Testis (tissue), 3 donors: ENCODE results near the gene TOX3. TPM values are rescaled to one million over a fixed set of nuclear protein-coding genes. Genes with fewer than 3 reads are reported as not detected.

Source experiments
- DNase-seq: peaks from one replicate; pipeline ENCODE4 v3.0.0-alpha.2; 2019
- H3K27ac ChIP-seq, 2 donors: fragments of 200-600 bp; sonication (generic); one replicate each; pipeline ENCODE4 v1.5.1; 2019
- H3K27me3 ChIP-seq: fragments of 200-600 bp; sonication (generic); one replicate; pipeline ENCODE4 v1.5.1; 2019
- H3K36me3 ChIP-seq: fragments of 200-600 bp; sonication (generic); one replicate; pipeline ENCODE4 v1.5.1; 2017; ENCODE audit warnings: low read depth; ENCODE audit errors: missing control alignments
- H3K4me1 ChIP-seq: fragments of 200-600 bp; sonication (generic); one replicate; pipeline ENCODE4 v1.5.1; 2019
- H3K4me3 ChIP-seq, 2 donors: fragments of 200-600 bp; sonication (generic); one replicate each; pipeline ENCODE4 v1.5.1; 2017 to 2019
- H3K9me3 ChIP-seq: fragments of 200-600 bp; sonication (generic); one replicate; pipeline ENCODE4 v1.5.1; 2017
- POLR2A ChIP-seq: fragments of 450-650 bp; IDR thresholded peaks from one replicate; pipeline ENCODE4 v1.6.1; 2017; ENCODE audit warnings: antibody characterized with exemption, mild to moderate bottlenecking, moderate library complexity
- WGBS, 2 donors: methylation state at CpG; one replicate each; pipeline ENCODE4 v1.1.5; 2018; 5-methylcytosine and 5-hydroxymethylcytosine counted together
- intact Hi-C: fragments of 100-400 bp; cut with DNase I; formaldehyde crosslinking; loops from one replicate; pipeline ENCODE4 v1.15.1; 2023; ENCODE audit warnings: low total_unique reads
- polyA plus RNA-seq: library from polyadenylated mRNA; stranded (reverse); fragments of 350-450 nt; fragmentation: Illumina TruSeq; extraction: RNeasy Lipid Tissue Mini Kit (QIAGEN cat#74804); gene quantifications from one replicate; pipeline ENCODE4 v1.2.3, GENCODE V29; 2014; ENCODE audit warnings: low read depth, low replicate concordance; ENCODE audit not compliant: insufficient read depth
- total RNA-seq, 2 donors: library from RNA; depleted of rRNA; stranded (reverse); fragments of >200 nt; gene quantifications; one replicate each; pipeline ENCODE4 v1.2.3, GENCODE V29; 2016
- TF ChIP-seq, protein P1 (sequence below), 3 experiments: fragments of 450-650 bp in 2 of 3; fragments of 200-600 bp in 1 of 3; sonication (generic) in 1 of 3; IDR thresholded peaks; one replicate each; pipeline ENCODE4 v1.5.1; 2016 to 2019; ENCODE audit warnings: antibody characterized with exemption in 3 of 3, mild to moderate bottlenecking in 2 of 3, moderate library complexity in 1 of 3

TOX3 gene
- total and polyA plus RNA-seq, 3 donors from 2014 or later = 0.25 to 1.1 (median 0.87) TPM

- H3K27ac ChIP-seq = no peak overlapping the region
- no peaks in the 10 kb centered on the region for H3K4me1 ChIP-seq
- no peak for DNase-seq
- TF ChIP-seq, protein P1, sequence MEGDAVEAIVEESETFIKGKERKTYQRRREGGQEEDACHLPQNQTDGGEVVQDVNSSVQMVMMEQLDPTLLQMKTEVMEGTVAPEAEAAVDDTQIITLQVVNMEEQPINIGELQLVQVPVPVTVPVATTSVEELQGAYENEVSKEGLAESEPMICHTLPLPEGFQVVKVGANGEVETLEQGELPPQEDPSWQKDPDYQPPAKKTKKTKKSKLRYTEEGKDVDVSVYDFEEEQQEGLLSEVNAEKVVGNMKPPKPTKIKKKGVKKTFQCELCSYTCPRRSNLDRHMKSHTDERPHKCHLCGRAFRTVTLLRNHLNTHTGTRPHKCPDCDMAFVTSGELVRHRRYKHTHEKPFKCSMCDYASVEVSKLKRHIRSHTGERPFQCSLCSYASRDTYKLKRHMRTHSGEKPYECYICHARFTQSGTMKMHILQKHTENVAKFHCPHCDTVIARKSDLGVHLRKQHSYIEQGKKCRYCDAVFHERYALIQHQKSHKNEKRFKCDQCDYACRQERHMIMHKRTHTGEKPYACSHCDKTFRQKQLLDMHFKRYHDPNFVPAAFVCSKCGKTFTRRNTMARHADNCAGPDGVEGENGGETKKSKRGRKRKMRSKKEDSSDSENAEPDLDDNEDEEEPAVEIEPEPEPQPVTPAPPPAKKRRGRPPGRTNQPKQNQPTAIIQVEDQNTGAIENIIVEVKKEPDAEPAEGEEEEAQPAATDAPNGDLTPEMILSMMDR (IDR thresholded peaks at IDR 0.05) = no peak
- no peak for TF ChIP-seq POLR2A
- H3K4me3 ChIP-seq = no peak overlapping the region
- WGBS, 2 donors = 84 to 94% methylated on average over 4 of the region's 4 CpGs
- H3K27me3 ChIP-seq = no peaks in the 10 kb centered on the region
- intact Hi-C loops = no loop called here
- H3K9me3 ChIP-seq = no peaks in the 10 kb centered on the region
- no peaks in the 10 kb centered on the region for H3K36me3 ChIP-seq
Measured at GRCh38 chr16:52437277-52437670, 109.7 kb downstream of the TOX3 start.

- no peaks in the 10 kb centered on the region for H3K4me1 ChIP-seq
- TF ChIP-seq POLR2A = no peak
- TF ChIP-seq, protein P1 (IDR thresholded peaks at IDR 0.05) = no peak
- 81 to 83% methylated on average over 2 of the region's 2 CpGs for WGBS, 2 donors
- intact Hi-C loops = no loop called here
- H3K36me3 ChIP-seq = no peaks in the 10 kb centered on the region
- no peak overlapping the region for H3K27ac ChIP-seq
- H3K9me3 ChIP-seq = no peaks in the 10 kb centered on the region
- H3K4me3 ChIP-seq = no peak overlapping the region
- no peaks in the 10 kb centered on the region for H3K27me3 ChIP-seq
- DNase-seq = no peak
Measured at GRCh38 chr16:52436339-52437276, 110.3 kb downstream of the TOX3 start.

- TF ChIP-seq, protein P1 (IDR thresholded peaks at IDR 0.05) = no peak
- no peak for TF ChIP-seq POLR2A
- intact Hi-C loops = no loop called here
Measured at GRCh38 chr16:52434224-52434623, 112.7 kb downstream of the TOX3 start.

GRCh38 chr16:52433643-52434042 is 113.3 kb downstream of the TOX3 start:
- Histone ChIP-seq H3K27me3 (no peaks in the 10 kb centered on the region), H3K27ac (no peak overlapping the region), H3K4me3 (no peak overlapping the region), H3K9me3 (no peaks in the 10 kb centered on the region), H3K4me1 (no peaks in the 10 kb centered on the region), H3K36me3 (no peaks in the 10 kb centered on the region)
- intact Hi-C loops = no loop called here
- DNase-seq = no peak
- WGBS, 2 donors = 76 to 77% methylated on average over 2 of the region's 2 CpGs
- no peak for TF ChIP-seq POLR2A
- TF ChIP-seq, protein P1 (IDR thresholded peaks at IDR 0.05) = no peak

More at GRCh38 chr16:52434224-52434623, 112.7 kb downstream of the TOX3 start:
- no peaks in the 10 kb centered on the region for H3K36me3 ChIP-seq
- H3K9me3 ChIP-seq = no peaks in the 10 kb centered on the region
- H3K4me1 ChIP-seq = no peaks in the 10 kb centered on the region
- DNase-seq = no peak
- no peaks in the 10 kb centered on the region for H3K27me3 ChIP-seq
- H3K27ac ChIP-seq = no peak overlapping the region
- WGBS, 2 donors = 80 to 85% methylated on average over 1 of the region's 1 CpG
- H3K4me3 ChIP-seq = no peak overlapping the region
